Head of caudate nucleus (tissue), 42 donors: Measurements from ENCODE around the gene MCEE.
"Not testable (repeated sequence)": the region's sequence is repeated elsewhere in the genome, so short reads cannot be mapped to it uniquely, and the experiment has no call there.

ENCODE experiments used
- DNase-seq, 42 donors: peaks; one replicate each; pipeline versions ENCODE4 v3.0.0 to v3.0.0-alpha.2; 2020 to 2021; ENCODE audit warnings: mixed read lengths in 7 of 42
- intact Hi-C: fragments of 100-400 bp; cut with DNase I; formaldehyde crosslinking; loops from one replicate; pipeline ENCODE4 v1.15.0; 2022

The MCEE gene

DNA sequence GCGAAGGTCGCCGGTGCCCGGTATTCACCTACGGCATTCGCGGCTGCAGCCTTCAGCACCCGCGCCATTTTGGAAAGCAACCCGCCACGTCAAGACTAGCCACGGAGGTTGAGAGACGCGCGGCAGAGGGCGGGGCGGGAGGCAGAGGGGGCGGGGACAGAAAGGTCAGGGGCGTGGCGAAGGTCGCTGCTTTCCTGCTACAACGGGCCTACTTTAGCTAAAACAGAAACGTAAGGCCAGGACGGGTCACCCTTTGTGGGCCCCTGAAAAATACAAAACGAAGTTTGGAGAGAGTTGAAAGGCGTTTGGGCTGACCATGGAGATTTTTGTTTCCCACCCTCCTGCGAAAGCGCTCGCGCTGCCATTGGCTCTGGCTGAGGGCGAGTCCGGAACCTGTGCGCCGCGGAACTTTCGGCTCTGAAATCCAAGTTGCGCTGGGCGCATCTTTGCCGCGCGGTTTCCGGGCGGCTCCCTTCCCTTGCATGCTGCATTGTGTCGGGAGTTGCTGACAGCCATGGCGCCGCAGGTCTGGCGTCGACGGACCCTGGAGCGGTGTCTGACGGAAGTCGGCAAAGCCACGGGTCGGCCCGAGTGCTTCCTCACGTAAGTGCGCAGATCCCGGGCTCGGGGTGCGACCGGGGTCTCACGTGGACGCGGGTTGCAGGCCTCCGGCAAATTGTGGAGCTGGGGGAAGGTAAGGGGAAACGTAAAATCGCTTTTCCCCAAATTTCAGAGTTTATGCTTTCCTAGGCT lies at the start of gene MCEE, which contains the start of gene MPHOSPH10:
Gene MCEE (minus strand): TSS at position 78 of the 753 bp plus-strand sequence. CDS start 10 bp downstream, at position 68.
Gene MPHOSPH10 (plus strand): TSS at position 483 of the 753 bp plus-strand sequence. CDS start 32 bp downstream, at position 515.
- DNase-seq: peak; percentile 83 to 97 (median 92)
- intact Hi-C loops: loop anchor here (2.0 kb wide), 1 partner anchor 60 kb away; no protein-coding TSS in a partner anchor

DNA sequence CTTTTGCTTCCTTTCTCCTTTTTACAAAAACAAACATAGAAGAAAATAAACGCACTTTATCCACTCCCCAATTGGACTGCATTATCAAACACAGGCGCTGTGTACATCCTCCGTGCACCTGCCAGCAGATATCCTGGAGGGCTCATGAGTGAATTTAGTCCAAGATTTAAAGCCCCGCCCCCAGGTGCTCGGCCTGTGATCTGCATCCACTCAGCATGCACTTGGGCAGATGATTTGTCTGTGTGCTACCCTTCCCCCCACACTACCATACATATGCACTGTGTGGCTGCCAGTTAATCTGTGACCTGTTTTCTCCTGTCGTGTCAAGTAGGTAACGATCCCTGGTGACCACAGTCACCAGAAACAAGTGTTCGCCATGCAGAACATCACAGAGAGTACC lies 48.8 kb upstream of the MCEE start:
- DNase-seq, intact Hi-C loops: not testable (repeated sequence)

DNA sequence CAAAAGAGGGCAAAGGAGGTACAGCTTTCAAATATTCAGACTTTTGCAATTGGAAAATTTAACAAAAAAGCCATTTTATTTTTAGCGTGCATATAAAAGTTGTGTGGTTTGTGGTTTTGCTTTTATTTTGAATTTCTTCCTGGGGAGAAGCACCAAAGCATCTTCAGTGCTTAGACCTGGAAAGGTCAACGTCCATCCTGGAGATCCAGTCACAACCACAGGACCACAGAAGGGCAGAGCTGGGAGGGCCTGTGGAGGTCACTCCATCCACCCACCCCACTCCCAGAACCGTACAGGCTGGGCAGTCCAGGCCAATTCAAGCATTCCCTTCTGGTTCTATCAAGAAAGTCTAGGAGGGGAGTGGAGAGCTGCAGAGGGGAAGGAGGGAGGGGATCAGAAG lies 44.2 kb upstream of the MCEE start:
- no peak for DNase-seq
- intact Hi-C loops: no loop called here

DNA sequence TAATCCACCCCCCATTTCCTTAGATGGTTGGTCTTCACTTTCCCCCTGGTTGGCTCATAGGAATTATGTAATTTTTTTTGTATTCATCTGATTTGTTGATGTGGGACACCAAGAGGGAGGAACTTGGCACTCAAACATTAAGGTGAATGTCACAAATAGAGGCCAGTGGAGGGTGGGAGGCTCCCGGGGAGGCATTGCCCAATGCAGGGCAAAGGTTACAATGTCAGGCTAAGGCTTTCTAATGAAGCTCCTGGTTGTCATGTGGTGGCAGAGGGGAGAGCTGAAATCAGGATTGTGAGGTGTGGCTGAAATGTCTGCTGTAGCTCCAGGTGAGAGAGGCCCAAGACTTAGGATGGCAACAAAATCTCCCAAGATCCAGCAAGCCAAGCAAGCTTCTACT lies 43.1 kb upstream of the MCEE start:
- intact Hi-C loops: no loop called here

DNA sequence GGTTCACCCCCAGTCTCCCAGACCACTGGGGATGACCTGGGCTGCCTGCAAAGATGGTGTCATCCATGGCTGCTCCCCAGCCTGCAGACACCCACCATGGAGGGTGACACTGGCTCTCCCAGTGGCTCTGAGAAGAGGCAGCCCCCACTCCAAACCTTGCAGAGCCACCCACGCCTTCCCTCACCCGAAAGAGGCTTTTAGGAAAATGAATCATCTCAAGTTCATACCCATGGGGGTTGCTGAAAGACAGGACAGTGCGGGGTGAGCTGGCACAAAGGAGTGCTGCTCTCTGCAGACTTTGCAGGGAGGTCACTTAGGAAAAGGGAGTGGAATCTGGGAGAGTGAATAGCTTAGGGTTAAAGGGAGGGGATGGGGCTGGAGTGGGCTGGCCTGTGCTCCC lies 36.8 kb upstream of the MCEE start:
- peak; percentile 33 to 90 (median 64) for DNase-seq
- intact Hi-C loops: no loop called here

More for the DNA sequence above, 43.1 kb upstream of the MCEE start:
- DNase-seq: no peak

DNA sequence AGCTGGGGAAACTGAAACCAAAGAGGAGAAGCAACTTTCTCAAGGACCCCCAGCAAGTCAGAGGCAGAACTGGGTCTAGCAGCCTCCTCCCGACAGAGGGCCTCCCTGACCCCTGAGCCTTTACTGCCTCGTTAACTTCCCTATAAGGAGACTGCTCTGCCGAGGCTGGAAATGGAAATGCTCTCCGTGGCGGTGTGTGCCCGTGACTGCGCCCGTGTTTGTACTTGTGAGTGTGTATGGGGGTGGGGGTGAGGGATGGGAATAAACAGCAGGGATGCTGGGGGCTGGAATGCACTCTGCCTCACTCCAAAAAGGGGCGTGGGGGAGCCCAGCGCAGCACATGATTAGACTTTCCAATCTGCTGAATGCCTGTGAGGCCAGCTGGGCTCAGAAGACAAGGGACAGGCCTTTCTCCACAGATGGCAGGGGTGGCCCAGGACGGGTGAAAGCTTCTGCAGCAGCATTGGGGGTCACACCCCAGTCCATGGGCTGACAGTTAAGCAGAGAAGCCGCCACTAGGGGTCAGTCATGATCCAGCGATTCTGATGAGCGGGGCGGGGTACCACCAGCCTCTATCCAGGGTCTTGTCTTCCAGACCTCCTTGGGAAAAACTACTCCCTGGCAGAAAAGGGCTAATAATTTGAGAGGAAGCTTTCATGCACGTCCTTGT lies 27.2 kb upstream of the MCEE start:
- intact Hi-C loops: no loop called here
- DNase-seq: peak; percentile 61 to 92 (median 78)

DNA sequence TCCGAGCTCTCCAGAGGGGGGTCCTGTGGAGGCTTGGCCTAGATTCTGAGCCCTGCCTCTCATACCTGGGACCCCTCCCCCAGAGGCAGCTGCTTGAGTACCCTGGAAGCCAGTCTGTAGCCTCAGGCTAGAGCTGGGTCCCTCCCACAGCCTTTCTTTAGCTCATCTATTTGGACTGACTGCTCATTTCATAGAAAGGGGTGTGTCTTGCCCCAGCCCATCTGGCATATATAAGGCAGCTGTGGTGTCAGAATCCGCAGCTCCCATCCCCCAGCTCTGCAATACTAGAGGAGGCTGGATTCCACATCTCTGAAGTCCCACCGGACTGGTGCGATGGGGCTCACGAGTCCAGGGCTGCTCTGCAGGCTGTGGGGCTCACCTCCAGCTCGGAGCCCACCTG lies 26.5 kb upstream of the MCEE start:
- DNase-seq: no peak
- intact Hi-C loops: no loop called here

DNA sequence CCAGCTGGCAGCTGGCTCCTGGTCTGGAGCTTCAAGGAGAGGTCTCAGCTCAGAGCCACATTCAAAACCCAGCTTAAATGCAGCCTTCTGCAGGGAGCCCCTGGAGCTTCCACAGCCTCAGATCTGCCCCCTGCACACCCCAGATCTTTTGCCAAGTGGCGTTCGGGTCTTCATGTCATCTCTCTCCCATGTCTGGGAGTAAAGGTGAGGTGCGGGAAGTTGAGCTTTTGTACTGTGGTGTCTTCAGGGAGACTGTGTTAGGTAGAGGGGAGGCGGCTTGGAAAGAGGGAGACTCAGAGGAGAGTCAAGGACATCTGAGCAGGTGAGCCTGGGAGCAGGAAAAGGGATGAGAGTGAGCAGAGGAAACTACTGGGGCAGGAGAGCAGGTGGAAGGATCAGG lies 25.8 kb upstream of the MCEE start:
- intact Hi-C loops: no loop called here

DNA sequence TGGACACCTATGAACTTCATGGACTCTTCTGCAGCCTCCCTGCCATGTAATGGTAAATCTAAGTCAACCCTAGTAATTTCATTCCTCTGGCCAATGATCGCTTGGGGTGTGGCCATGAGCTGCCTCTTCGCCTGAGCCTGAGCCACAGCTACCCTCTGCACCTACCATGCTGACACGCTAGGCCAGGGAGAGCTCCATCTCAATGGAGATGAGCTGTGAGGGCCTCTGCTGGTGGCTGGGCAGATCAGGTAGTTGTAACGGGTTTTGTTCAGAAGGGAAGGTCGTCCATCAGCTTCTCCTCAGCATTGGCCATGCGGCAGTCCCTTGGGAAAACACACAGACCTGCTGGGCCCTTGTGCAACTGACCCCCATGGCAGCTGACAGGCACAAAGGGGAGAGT lies 24.8 kb upstream of the MCEE start:
- no peak for DNase-seq
- intact Hi-C loops: no loop called here

More for the DNA sequence above, 25.8 kb upstream of the MCEE start:
- no peak for DNase-seq

DNA sequence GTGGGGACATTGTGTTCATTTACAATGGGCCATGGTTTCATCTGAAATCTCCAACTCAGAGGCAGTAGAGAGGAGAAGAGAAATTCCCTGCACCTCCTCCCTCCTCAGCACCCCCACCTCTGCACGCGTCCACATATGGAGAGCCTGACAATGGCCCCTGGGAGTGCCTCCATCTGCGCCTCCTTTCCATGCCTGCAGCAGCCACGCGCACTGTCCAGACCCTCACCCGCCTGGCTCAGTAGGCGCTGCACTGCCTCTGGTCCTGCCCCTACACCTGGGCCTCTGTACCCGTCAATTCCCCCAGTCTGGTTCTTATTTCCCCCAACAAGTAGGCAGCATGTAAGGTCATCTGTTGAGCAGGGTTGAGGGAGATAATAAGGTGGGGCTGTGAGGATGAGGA lies 24.2 kb upstream of the MCEE start:
- intact Hi-C loops: no loop called here
- no peak for DNase-seq

DNA sequence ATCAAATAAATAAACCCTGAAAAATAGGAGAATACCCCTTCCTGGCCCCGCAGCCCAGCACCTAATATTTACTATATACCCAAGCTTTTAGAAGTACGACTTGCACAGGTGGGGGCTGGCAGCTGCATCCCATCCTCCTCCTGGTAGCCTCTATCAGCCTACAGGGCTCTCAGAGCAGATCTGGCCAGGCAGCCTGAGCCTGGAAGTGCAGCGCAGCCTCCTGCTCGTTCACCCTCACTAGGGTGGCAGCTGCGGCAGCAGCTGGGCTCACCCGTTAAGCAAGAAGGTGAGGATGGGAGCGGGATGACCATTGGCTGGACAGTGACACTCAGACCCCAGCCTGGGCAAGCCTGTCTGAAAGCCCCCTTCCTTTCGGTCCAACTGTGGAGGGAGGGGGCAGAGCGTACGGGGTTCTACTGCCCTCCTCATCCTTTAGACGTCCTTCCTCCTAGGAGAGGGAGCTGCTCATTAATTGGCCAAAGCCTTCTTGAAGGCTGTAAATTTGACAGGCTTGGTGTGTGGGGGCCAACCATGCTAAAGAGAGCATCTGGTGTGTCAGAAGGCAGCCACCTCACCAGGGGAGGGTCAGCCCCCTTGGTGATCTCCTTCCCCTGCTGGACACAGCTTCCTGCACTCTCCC lies 23.7 kb upstream of the MCEE start:
- intact Hi-C loops: no loop called here
- DNase-seq: no peak

DNA sequence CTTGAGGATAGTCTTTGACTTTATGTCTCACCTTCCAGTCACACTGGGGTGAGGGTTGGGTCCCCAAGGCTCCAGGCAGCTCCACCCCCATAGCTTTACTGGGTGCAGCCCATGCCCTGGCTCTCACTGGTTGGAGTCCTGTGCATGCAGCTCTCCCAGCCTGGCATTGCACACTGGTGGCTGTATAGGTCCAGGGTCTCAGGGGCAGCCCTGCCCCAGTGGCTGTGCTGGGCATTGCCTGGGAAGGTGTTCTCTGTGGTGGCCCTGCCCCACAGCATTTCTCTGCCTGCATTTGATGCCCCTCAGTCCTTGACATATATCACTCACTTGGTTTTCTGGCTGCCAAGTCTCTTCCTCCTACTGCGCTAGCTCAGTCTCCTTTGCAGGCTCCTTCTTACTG lies 21.6 kb upstream of the MCEE start:
- DNase-seq: no peak
- intact Hi-C loops: no loop called here

DNA sequence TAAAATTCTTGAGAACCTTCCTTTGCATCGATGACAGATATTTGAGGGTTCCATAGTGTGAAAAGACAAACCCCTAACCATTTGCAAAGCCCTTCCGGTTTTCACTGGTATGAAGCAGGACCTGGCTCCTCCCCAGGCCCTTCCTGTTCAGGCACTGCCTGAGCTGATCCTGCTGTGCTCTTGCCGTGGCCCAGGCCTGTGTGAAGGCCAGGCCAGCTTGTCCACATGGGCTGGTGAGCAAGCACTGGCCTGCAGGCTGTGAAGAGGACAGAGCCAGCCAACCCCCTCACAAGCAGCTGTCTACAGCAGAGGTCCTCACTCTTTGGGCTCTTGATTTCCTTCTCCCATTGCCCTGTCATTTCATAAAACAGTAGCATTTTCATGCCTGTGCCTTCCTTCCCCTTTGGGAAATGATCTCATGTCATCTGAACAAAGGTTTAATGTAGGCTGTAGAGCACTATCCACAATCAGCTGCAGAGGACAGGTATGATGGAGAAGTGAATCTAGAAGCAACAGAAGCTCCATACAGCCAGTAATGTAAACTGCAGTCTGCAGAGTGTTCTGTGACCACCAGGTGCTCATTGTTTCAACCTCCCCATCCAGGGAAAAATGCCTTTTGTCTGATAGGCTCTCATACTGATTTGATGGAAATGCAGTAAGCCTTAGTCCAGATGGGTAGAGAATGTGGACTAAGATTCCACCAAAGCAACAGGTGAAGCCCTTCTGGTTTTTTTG lies 20.2 kb upstream of the MCEE start:
- intact Hi-C loops: no loop called here
- DNase-seq: no peak

DNA sequence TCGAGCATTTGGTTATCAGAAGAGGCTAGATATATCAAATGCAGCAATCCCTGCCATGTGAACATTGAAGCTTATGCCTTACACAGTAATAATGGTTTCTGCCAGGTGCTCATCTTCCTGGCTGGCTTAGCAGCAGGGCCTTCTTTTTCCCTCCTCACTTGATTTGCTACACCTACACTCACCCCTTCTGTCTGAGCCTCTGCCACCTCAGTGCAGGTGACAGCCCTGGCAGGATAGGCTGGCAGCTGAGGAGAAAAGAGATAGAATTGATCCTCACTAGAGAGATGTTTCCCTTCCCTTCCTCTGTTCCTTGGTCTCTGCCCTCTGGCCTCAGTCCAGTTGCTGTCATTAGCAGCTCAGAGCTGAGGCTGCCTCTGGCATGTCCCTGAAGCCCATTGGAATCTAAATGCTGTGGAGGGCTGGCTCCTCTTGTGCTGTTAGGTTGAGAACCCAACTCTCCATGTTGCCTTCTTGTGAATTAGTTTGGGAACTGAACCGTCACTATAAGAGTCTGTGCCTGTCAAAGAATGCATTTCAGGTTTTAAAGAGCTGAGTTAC lies 18.6 kb upstream of the MCEE start:
- intact Hi-C loops: no loop called here
- peak in 13 of 42 donors; percentile 12 to 71 (median 42) for DNase-seq

DNA sequence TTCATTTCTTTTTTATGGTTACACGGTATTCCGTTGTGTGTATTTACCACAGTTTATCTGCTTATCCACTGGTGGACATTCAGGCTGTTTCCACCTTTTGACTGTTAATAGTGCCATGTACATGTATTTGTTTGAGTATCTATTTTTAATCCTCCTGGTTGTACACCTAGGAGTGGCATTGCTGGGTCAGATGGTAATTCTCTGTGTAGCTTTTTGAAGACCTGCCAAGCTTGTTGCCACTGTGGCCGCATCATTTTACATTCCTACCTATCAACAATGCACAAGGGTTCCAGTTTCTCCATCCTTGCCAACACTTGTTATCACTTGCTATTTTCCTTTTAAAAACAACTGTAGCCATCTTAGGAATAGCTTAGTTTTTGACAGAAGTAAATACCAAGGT lies 13.8 kb upstream of the MCEE start:
- intact Hi-C loops: no loop called here
- DNase-seq: no peak

DNA sequence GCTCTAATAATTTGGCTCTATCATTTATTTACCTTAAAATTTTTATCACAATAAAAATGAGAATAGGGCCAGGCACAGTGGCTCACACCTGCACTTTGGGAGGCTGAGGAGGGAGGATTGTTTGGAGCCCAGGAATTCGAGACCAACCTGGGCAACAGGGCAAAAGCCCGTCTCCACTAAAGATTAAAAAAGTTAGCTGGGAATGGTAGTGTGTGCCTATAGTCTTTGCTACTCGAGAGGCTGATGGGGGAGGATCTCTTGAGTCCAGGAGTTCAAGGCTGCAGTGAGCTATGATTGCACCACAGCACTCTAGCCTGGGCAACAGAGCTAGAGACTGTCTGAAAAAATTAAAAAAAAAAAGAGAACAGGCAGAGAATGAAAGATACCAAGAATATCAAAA lies 6.1 kb upstream of the MCEE start:
- DNase-seq: no peak
- intact Hi-C loops: no loop called here

DNA sequence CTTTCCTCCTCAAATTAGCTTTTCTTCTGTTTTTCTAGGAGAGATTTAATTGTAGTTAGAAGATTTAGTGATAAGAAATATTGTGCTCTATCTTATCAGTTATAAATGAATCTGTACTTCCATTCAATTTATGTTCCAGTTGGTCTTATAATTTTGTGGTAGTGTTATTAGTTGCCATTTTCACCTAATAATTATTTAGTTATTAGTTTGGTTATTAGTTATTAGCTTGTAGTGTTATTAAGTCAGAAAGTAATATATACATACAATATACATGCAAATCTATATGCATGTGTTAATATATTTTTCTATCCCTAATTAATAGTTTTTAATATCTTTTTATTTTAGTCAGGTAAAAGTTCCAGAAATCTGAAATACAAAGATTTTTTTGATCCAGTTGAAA lies 3.6 kb upstream of the MCEE start:
- intact Hi-C loops: no loop called here
- DNase-seq: no peak

DNA sequence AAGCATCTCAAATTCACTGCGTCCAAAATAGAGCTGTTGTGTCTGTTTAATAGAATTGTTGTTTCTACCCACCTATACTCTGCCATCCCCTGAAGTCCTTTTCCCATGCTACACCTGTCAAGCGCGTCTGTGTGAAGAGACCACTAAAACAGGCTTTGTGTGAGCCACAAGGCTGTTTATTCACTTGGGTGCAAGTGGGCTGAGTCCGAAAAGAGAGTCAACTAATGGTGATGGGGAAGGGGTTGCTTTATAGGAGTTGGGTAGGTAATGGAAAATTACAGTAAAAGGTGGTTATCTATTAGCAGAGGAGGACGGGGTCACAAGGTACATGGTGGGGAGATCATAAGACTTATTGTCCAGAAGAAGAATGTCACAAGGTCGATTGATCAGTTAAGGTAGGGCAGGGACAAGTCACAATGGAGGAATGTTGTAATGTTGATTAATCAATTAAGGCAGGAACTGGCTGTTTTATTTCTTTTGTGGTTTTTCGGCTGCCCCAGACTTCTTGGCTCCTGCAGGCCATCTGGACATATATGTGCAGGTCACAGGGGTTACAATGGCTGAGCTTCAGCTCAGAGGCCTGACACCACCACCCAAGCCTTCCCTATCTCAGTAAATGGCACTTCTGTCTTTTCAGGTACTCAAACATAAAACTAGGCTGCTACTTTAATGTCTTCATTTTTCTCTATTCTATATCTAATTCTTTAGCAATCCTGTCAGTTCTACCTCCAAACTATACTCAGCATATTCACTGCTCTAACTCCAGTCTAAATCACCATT lies 1.5 kb upstream of the MCEE start:
- DNase-seq: not testable (repeated sequence)
- intact Hi-C loops: loop anchor here (2.0 kb wide), 1 partner anchor 61 kb away; no protein-coding TSS in a partner anchor
